ENCODE data around the gene ARHGAP32.
"Not testable (repeated sequence)": the region's sequence is repeated elsewhere in the genome, so short reads cannot be mapped to it uniquely, and the experiment has no call there.

- not testable (repeated sequence) for TF ChIP-seq POLR2A (IDR thresholded peaks at IDR 0.05; ENCODE audit: low read length); GATA1 (IDR thresholded peaks at IDR 0.05; ENCODE audit: low read depth, low read length)
These were observed 63.1 kb downstream of the ARHGAP32 start for GRCh38 chr11:129128881-129129620.

Data from erythroblast (primary cell).